Measurements from ENCODE around the gene AGGF1.

DNA sequence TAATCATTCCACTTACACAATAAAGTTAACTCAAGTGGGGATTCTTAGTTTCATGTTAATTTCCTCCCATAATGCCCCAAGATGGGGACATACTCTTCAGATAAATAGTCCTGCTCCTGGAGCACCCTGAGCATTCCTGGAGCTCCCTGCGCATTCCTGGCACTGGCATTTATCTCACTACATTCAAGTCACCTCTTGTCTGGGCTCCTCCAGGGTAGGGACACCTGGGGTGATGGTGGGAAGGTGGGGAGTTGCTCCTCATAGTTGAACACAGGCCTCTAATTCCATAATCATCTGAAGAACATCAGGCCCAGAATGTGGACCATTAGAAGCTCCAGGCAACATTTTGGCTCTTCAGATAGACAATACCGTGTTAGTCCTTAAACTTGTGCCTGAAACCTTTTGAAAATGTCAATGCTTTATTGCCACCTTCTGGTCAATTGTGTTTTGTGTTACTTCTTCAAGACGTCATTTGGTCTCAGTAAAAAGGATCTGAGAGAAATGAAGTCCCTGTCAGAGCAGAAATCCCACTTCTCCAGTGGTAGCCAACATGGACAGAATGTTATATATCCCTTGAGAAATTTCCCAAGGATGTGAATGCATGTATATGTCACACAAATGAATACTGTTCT, 14.2 kb upstream of the AGGF1 start:
- TF ChIP-seq, protein P1, sequence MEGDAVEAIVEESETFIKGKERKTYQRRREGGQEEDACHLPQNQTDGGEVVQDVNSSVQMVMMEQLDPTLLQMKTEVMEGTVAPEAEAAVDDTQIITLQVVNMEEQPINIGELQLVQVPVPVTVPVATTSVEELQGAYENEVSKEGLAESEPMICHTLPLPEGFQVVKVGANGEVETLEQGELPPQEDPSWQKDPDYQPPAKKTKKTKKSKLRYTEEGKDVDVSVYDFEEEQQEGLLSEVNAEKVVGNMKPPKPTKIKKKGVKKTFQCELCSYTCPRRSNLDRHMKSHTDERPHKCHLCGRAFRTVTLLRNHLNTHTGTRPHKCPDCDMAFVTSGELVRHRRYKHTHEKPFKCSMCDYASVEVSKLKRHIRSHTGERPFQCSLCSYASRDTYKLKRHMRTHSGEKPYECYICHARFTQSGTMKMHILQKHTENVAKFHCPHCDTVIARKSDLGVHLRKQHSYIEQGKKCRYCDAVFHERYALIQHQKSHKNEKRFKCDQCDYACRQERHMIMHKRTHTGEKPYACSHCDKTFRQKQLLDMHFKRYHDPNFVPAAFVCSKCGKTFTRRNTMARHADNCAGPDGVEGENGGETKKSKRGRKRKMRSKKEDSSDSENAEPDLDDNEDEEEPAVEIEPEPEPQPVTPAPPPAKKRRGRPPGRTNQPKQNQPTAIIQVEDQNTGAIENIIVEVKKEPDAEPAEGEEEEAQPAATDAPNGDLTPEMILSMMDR (conservative IDR thresholded peaks at IDR 0.05), result peak; percentile 61
- TF ChIP-seq EZH2 (IDR thresholded peaks at IDR 0.05; ENCODE audit: low read depth), result no peak

Data from PC-9 (cell line).